ENCODE data around the gene CACNA2D4.
"Not testable (repeated sequence)": the region's sequence is repeated elsewhere in the genome, so short reads cannot be mapped to it uniquely, and the experiment has no call there.

Gene CACNA2D4

DNA sequence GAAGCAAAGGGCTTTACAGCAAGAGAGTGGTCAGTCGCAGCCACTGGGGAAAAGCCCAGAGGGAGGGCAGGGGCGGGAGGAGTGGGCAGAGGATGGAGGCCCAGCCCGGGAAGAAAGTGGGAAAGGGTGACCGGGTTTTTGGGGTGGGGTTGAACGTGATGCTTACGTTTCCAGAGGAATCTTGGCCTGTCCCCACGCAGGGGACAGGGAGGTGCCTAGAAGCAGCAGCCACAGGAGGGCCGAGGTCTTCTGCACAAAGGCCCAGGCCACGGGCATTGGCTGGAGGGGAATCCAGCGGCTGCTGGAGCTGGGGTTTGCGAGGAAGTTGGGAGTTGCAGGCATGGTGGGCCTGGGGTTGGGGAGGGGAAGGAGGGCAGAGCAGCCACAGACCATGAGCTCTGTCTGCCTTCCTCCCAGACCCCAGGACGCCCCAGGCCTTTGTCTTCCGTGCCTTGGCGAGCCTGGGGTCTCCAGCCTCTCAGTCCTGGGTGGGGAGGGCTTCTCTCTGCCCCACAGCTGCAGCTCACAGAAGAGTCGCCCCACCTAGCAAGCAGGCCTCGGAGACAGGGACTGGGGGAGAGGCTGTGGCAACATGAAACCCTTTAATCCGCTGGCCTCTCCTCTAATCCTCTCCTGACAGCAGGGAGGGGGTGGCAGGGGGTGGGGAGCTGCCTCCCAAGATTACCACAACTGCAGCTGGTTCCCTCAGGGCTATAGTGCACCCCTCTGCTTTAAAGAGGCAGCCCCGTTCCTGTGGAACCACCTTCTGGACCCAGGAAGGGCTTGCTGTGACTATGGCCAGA is at the start of gene CACNA2D4:
CACNA2D4 (minus strand) TSS at position 572 of the 803 bp plus-strand sequence; CDS start at position 393, 179 bp downstream.
- no peak for DNase-seq (ENCODE audit: insufficient read length, low spot score)
- TF ChIP-seq POLR2A (IDR thresholded peaks at IDR 0.05; ENCODE audit: low read depth, low read length), result no peak
- no peak for FAIRE-seq

GRCh38 chr12:1966561-1967226 is 48.2 kb upstream of the CACNA2D4 start:
- TF ChIP-seq POLR2A (IDR thresholded peaks at IDR 0.05; ENCODE audit: low read depth, low read length), result no peak
- DNase-seq (ENCODE audit: insufficient read length, low spot score) (no peak), FAIRE-seq (no peak)

GRCh38 chr12:1965916-1966315 is 47.5 kb upstream of the CACNA2D4 start:
- TF ChIP-seq POLR2A (IDR thresholded peaks at IDR 0.05; ENCODE audit: low read depth, low read length), result no peak
- DNase-seq (ENCODE audit: insufficient read length, low spot score) (no peak), FAIRE-seq (no peak)

DNA sequence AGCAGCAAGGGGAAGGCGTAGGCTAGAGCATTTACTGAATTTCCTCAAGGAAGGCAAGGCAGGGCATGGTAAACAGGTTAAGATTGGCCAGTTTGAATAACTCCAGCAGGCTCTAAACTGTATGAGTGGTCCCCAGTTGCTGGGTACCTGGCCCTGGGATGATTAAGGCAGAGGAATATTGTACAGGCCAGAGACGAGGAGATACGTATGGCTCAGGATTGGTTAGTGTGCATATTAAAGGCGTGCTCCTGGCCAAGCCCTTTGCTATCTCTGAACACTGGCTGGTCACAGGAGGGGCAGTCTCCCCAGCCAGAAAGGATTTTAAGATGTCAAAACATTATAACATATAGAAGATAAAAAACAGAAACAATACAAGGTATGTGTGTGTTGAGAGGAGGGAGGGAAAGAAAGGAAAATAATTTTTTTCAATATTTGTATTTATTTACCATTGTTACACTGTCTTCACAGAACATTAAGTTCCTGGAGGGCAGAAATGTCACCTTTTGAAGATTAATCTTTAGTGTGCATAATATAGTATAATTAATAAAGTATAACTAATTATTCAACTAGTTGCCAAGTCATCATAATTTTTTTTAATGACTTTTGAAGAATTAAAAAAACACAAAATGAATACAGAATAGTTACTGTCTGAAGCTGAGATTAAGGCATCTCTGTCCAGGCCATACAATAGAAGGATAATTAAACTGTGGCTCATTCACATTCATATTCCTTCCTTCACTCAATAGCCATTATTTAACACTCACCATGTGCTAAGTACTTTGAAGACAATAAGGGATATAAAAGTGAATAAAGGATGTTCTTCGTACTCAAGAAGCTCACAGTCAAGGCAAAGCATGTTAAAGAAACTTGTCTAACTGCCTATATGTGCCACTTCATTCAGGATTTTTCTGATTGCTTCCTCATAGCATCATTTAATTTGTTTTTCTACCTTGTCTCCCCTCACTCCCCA is 43.9 kb upstream of the CACNA2D4 start:
- DNase-seq (ENCODE audit: insufficient read length, low spot score), result no peak
- FAIRE-seq, result no peak
- no peak for TF ChIP-seq POLR2A (IDR thresholded peaks at IDR 0.05; ENCODE audit: low read depth, low read length)

DNA sequence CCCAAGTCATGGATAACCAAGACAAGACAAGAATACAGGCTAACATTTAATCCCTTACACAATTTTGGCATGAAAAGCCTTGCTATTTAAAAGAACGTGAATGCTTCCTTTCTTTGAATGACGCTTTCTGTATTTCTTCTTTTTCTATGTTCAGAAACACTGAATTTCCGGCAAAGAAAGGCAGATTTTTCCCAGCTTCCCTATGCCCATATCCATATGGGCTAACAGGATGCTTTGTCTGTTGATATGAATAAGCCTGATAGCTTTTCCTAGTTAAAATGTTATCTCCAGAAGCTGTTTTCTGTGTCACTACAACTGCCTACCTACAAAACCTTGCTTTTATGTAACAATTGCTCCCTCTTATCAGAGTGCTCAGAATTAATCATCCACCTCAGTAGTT is 38.3 kb upstream of the CACNA2D4 start:
- TF ChIP-seq POLR2A (IDR thresholded peaks at IDR 0.05; ENCODE audit: low read depth, low read length), result no peak
- FAIRE-seq (no peak), DNase-seq (ENCODE audit: insufficient read length, low spot score) (no peak)

- no peak for DNase-seq (ENCODE audit: insufficient read length, low spot score)
- FAIRE-seq, result no peak
- TF ChIP-seq POLR2A (IDR thresholded peaks at IDR 0.05; ENCODE audit: low read depth, low read length), result no peak
Observed at GRCh38 chr12:1949771-1950470, 31.5 kb upstream of the CACNA2D4 start.

- FAIRE-seq (no peak), DNase-seq (ENCODE audit: insufficient read length, low spot score) (no peak)
- TF ChIP-seq POLR2A (IDR thresholded peaks at IDR 0.05; ENCODE audit: low read depth, low read length), result no peak
Observed at GRCh38 chr12:1948883-1949282, 30.4 kb upstream of the CACNA2D4 start.

- no peak for TF ChIP-seq POLR2A (IDR thresholded peaks at IDR 0.05; ENCODE audit: low read depth, low read length)
- DNase-seq (ENCODE audit: insufficient read length, low spot score) (no peak), FAIRE-seq (no peak)
Observed at GRCh38 chr12:1947081-1947480, 28.6 kb upstream of the CACNA2D4 start.

DNA sequence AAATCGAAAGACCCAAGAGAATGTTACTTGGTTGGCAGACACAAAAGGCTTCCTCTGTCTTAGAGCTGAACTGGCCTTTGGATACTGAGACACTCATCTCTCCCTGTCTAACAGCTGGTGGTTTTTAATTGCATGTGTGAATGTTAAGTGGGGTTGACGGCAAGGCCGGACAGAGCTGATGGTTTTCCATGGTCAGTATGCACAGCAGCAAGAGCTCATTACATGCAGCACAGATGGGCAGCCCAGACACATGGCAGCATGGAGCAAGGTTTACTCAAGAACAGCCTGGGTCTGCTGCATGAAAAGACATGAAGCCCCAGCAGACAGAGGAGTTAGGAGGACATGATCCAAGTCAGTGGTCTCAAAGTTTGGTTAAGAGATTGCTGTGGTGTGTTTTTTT is 27.8 kb upstream of the CACNA2D4 start:
- no peak for TF ChIP-seq POLR2A (IDR thresholded peaks at IDR 0.05; ENCODE audit: low read depth, low read length)
- no peak for DNase-seq (ENCODE audit: insufficient read length, low spot score)
- no peak for FAIRE-seq

DNA sequence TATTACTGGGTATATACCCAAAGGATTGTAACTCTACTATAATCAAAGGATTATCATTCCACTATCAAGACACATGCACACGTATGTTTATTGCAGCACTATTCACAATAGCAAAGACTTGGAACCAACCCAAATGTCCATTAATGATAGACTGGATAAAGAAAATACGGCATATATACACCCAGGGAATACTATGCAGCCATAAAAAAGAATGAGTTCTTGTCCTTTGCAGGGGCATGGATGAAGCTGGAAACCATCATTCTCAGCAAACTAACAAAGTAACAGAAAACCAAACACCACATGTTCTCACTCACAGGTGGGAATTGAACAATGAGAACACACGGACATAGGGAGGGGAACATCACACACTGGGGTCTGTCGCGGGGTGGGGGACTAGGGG is 27.1 kb upstream of the CACNA2D4 start:
- not testable (repeated sequence) for DNase-seq (ENCODE audit: insufficient read length, low spot score); FAIRE-seq

- FAIRE-seq, result peak; percentile 68
- DNase-seq (ENCODE audit: insufficient read length, low spot score), result peak; percentile 58
- TF ChIP-seq POLR2A (IDR thresholded peaks at IDR 0.05; ENCODE audit: low read depth, low read length), result no peak
Observed at GRCh38 chr12:1939801-1940607, 21.6 kb upstream of the CACNA2D4 start.

- TF ChIP-seq POLR2A (IDR thresholded peaks at IDR 0.05; ENCODE audit: low read depth, low read length), result no peak
- no peak for FAIRE-seq
- DNase-seq (ENCODE audit: insufficient read length, low spot score), result no peak
Observed at GRCh38 chr12:1939331-1939730, 20.9 kb upstream of the CACNA2D4 start.

All from H54 (cell line).